ENCODE measurements around the gene PSME3IP1.

GRCh38 chr16:57131351-57131970 lies 54.4 kb downstream of the PSME3IP1 start:
- TF ChIP-seq CTCF (IDR thresholded peaks at IDR 0.05) (no peak), POLR2A (IDR thresholded peaks at IDR 0.05) (no peak)
